ENCODE results near the gene PRKG1. TPM values are rescaled to one million over a fixed set of nuclear protein-coding genes. Genes with fewer than 3 reads are reported as not detected.

PRKG1 gene
- polyA plus RNA-seq, 4 donors: 0.45 to 7.4 (median 1.3) TPM

- H3K4me1 ChIP-seq (ENCODE audit: control insufficient read depth in 3 of 3, insufficient read depth in 2 of 3, low read depth in 1 of 3, low read length in 2 of 3): no peaks in the 10 kb centered on the region
- FAIRE-seq (no peak), DNase-seq (no peak)
- H3K27me3 ChIP-seq (ENCODE audit: control insufficient read depth in 3 of 3, insufficient read depth in 3 of 3, low read length in 3 of 3): no peaks in the 10 kb centered on the region
- WGBS, 3 donors: 81 to 95% (median 91%) methylated on average over 3 of the region's 3 CpGs
- H3K9me3 ChIP-seq (ENCODE audit: control insufficient read depth in 2 of 2, insufficient read depth in 1 of 2, low read depth in 1 of 2, low read length in 1 of 2): no peaks in the 10 kb centered on the region
- H3K36me3 ChIP-seq (ENCODE audit: control insufficient read depth in 3 of 3, insufficient read depth in 2 of 3, low read depth in 1 of 3, low read length in 3 of 3): no peaks in the 10 kb centered on the region
- no peak overlapping the region for H3K4me3 ChIP-seq (ENCODE audit: low read depth in 1 of 3, low read length in 3 of 3)
- no peak overlapping the region for H3K27ac ChIP-seq (ENCODE audit: low read depth in 1 of 3, low read length in 2 of 3)
Measured at GRCh38 chr10:51095444-51095843, 21.2 kb downstream of the PRKG1 start.

- Histone ChIP-seq H3K4me1 (ENCODE audit: control insufficient read depth in 3 of 3, insufficient read depth in 2 of 3, low read depth in 1 of 3, low read length in 2 of 3) (no peaks in the 10 kb centered on the region), H3K4me3 (ENCODE audit: low read depth in 1 of 3, low read length in 3 of 3) (no peak overlapping the region), H3K36me3 (ENCODE audit: control insufficient read depth in 3 of 3, insufficient read depth in 2 of 3, low read depth in 1 of 3, low read length in 3 of 3) (no peaks in the 10 kb centered on the region), H3K27me3 (ENCODE audit: control insufficient read depth in 3 of 3, insufficient read depth in 3 of 3, low read length in 3 of 3) (no peaks in the 10 kb centered on the region), H3K27ac (ENCODE audit: low read depth in 1 of 3, low read length in 2 of 3) (no peak overlapping the region), H3K9me3 (ENCODE audit: control insufficient read depth in 2 of 2, insufficient read depth in 1 of 2, low read depth in 1 of 2, low read length in 1 of 2) (no peaks in the 10 kb centered on the region)
- FAIRE-seq: no peak
- WGBS, 3 donors: 84 to 88% (median 86%) methylated on average over 4 of the region's 4 CpGs
- DNase-seq: no peak
Measured at GRCh38 chr10:51097546-51097945, 23.3 kb downstream of the PRKG1 start.

DNA sequence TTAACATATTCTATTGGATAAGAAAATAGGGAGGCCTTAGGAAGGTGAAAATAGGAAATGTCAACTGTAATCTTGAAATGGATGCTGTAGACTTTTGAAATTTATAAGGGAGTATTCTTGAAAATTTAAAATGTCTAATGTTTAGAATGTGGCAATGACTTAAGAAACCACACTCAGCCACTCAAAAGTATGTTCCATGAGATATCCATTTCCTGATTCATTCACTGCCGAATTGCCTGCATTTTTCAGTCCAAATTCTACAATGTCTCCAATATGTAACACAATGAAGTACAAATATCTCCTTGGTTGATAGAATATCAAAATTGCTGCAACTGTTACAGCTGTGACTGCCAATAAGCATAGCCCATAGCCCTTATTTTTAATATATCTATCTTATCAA is 25.9 kb downstream of the PRKG1 start:
- no peak overlapping the region for H3K4me3 ChIP-seq (ENCODE audit: low read depth in 1 of 3, low read length in 3 of 3)
- no peaks in the 10 kb centered on the region for H3K27me3 ChIP-seq (ENCODE audit: control insufficient read depth in 3 of 3, insufficient read depth in 3 of 3, low read length in 3 of 3)
- no peaks in the 10 kb centered on the region for H3K9me3 ChIP-seq (ENCODE audit: control insufficient read depth in 2 of 2, insufficient read depth in 1 of 2, low read depth in 1 of 2, low read length in 1 of 2)
- WGBS, 3 donors: 76 to 90% (median 84%) methylated on average over 1 of the region's 1 CpG
- H3K27ac ChIP-seq (ENCODE audit: low read depth in 1 of 3, low read length in 2 of 3): no peak overlapping the region
- no peak for FAIRE-seq
- no peak for DNase-seq
- H3K4me1 ChIP-seq (ENCODE audit: control insufficient read depth in 3 of 3, insufficient read depth in 2 of 3, low read depth in 1 of 3, low read length in 2 of 3): no peaks in the 10 kb centered on the region
- H3K36me3 ChIP-seq (ENCODE audit: control insufficient read depth in 3 of 3, insufficient read depth in 2 of 3, low read depth in 1 of 3, low read length in 3 of 3): no peaks in the 10 kb centered on the region

- Histone ChIP-seq H3K27me3 (ENCODE audit: control insufficient read depth in 3 of 3, insufficient read depth in 3 of 3, low read length in 3 of 3) (no peaks in the 10 kb centered on the region), H3K9me3 (ENCODE audit: control insufficient read depth in 2 of 2, insufficient read depth in 1 of 2, low read depth in 1 of 2, low read length in 1 of 2) (no peaks in the 10 kb centered on the region), H3K4me3 (ENCODE audit: low read depth in 1 of 3, low read length in 3 of 3) (no peak overlapping the region), H3K27ac (ENCODE audit: low read depth in 1 of 3, low read length in 2 of 3) (no peak overlapping the region), H3K4me1 (ENCODE audit: control insufficient read depth in 3 of 3, insufficient read depth in 2 of 3, low read depth in 1 of 3, low read length in 2 of 3) (no peaks in the 10 kb centered on the region), H3K36me3 (ENCODE audit: control insufficient read depth in 3 of 3, insufficient read depth in 2 of 3, low read depth in 1 of 3, low read length in 3 of 3) (no peaks in the 10 kb centered on the region)
- 80 to 85% (median 83%) methylated on average over 3 of the region's 3 CpGs for WGBS, 3 donors
- DNase-seq (no peak), FAIRE-seq (no peak)
Measured at GRCh38 chr10:51103554-51104217, 29.4 kb downstream of the PRKG1 start.

- 61 to 87% (median 69%) methylated on average over 5 of the region's 5 CpGs for WGBS, 3 donors
- no peak for FAIRE-seq
Measured at GRCh38 chr10:51106311-51106945, 32.1 kb downstream of the PRKG1 start.

GRCh38 chr10:51108406-51108805 is 34.1 kb downstream of the PRKG1 start:
- no peaks in the 10 kb centered on the region for H3K27me3 ChIP-seq (ENCODE audit: control insufficient read depth in 3 of 3, insufficient read depth in 3 of 3, low read length in 3 of 3)
- H3K36me3 ChIP-seq (ENCODE audit: control insufficient read depth in 3 of 3, insufficient read depth in 2 of 3, low read depth in 1 of 3, low read length in 3 of 3): no peaks in the 10 kb centered on the region
- FAIRE-seq (no peak), DNase-seq (no peak)
- H3K27ac ChIP-seq (ENCODE audit: low read depth in 1 of 3, low read length in 2 of 3): no peak overlapping the region
- H3K4me3 ChIP-seq (ENCODE audit: low read depth in 1 of 3, low read length in 3 of 3): no peak overlapping the region
- 90 to 100% (median 91%) methylated on average over 1 of the region's 1 CpG for WGBS, 3 donors
- no peaks in the 10 kb centered on the region for H3K4me1 ChIP-seq (ENCODE audit: control insufficient read depth in 3 of 3, insufficient read depth in 2 of 3, low read depth in 1 of 3, low read length in 2 of 3)
- H3K9me3 ChIP-seq (ENCODE audit: control insufficient read depth in 2 of 2, insufficient read depth in 1 of 2, low read depth in 1 of 2, low read length in 1 of 2): no peaks in the 10 kb centered on the region

More at GRCh38 chr10:51106311-51106945, 32.1 kb downstream of the PRKG1 start:
- Histone ChIP-seq H3K9me3 (ENCODE audit: control insufficient read depth in 2 of 2, insufficient read depth in 1 of 2, low read depth in 1 of 2, low read length in 1 of 2) (no peaks in the 10 kb centered on the region), H3K27ac (ENCODE audit: low read depth in 1 of 3, low read length in 2 of 3) (no peak overlapping the region), H3K36me3 (ENCODE audit: control insufficient read depth in 3 of 3, insufficient read depth in 2 of 3, low read depth in 1 of 3, low read length in 3 of 3) (no peaks in the 10 kb centered on the region), H3K27me3 (ENCODE audit: control insufficient read depth in 3 of 3, insufficient read depth in 3 of 3, low read length in 3 of 3) (no peaks in the 10 kb centered on the region), H3K4me3 (ENCODE audit: low read depth in 1 of 3, low read length in 3 of 3) (no peak overlapping the region), H3K4me1 (ENCODE audit: control insufficient read depth in 3 of 3, insufficient read depth in 2 of 3, low read depth in 1 of 3, low read length in 2 of 3) (no peaks in the 10 kb centered on the region)
- DNase-seq: no peak

DNA sequence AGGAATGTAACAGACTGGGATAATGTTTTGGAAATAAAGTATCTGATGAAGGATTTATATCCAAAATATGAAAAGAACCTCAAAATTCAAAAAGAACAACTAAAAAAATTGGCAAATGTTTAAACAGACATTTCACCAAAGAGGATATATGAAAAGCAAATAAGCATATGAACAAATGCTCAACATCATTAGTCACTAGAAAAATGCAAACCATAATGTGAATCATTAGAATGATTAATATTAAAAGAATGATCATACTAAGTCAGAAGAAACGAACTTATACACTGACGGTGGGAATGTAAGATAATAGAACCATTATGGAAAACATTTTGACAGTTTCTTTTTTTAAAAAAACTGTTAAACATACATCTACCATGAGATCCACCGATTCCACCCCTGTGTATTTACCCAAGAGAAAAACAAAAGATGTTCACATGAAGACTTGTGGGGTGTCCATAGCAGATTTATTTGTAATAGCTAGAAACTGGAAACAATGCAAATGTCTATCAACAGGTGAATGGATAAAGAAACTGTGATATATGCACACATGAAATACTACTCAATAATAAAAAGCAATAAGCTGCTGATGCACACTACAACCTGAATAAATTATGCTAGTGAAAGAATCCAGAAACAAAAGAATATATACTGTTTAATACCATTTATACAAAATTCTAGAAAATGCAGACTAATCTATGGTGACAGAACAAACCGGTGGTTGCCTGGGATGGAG is 35.7 kb downstream of the PRKG1 start:
- H3K36me3 ChIP-seq (ENCODE audit: control insufficient read depth in 3 of 3, insufficient read depth in 2 of 3, low read depth in 1 of 3, low read length in 3 of 3): no peaks in the 10 kb centered on the region
- no peak overlapping the region for H3K4me3 ChIP-seq (ENCODE audit: low read depth in 1 of 3, low read length in 3 of 3)
- DNase-seq (no peak), FAIRE-seq (no peak)
- no peaks in the 10 kb centered on the region for H3K27me3 ChIP-seq (ENCODE audit: control insufficient read depth in 3 of 3, insufficient read depth in 3 of 3, low read length in 3 of 3)
- WGBS, 3 donors: 67 to 75% (median 69%) methylated on average over 4 of the region's 4 CpGs
- no peaks in the 10 kb centered on the region for H3K4me1 ChIP-seq (ENCODE audit: control insufficient read depth in 3 of 3, insufficient read depth in 2 of 3, low read depth in 1 of 3, low read length in 2 of 3)
- H3K27ac ChIP-seq (ENCODE audit: low read depth in 1 of 3, low read length in 2 of 3): no peak overlapping the region
- H3K9me3 ChIP-seq (ENCODE audit: control insufficient read depth in 2 of 2, insufficient read depth in 1 of 2, low read depth in 1 of 2, low read length in 1 of 2): no peaks in the 10 kb centered on the region

- no peak overlapping the region for H3K4me3 ChIP-seq (ENCODE audit: low read depth in 1 of 3, low read length in 3 of 3)
- DNase-seq: no peak
- 90 to 98% (median 93%) methylated on average over 4 of the region's 4 CpGs for WGBS, 3 donors
- no peaks in the 10 kb centered on the region for H3K4me1 ChIP-seq (ENCODE audit: control insufficient read depth in 3 of 3, insufficient read depth in 2 of 3, low read depth in 1 of 3, low read length in 2 of 3)
- no peaks in the 10 kb centered on the region for H3K27me3 ChIP-seq (ENCODE audit: control insufficient read depth in 3 of 3, insufficient read depth in 3 of 3, low read length in 3 of 3)
- H3K9me3 ChIP-seq (ENCODE audit: control insufficient read depth in 2 of 2, insufficient read depth in 1 of 2, low read depth in 1 of 2, low read length in 1 of 2): no peaks in the 10 kb centered on the region
- FAIRE-seq: no peak
- no peak overlapping the region for H3K27ac ChIP-seq (ENCODE audit: low read depth in 1 of 3, low read length in 2 of 3)
- no peaks in the 10 kb centered on the region for H3K36me3 ChIP-seq (ENCODE audit: control insufficient read depth in 3 of 3, insufficient read depth in 2 of 3, low read depth in 1 of 3, low read length in 3 of 3)
Measured at GRCh38 chr10:51112013-51112412, 37.7 kb downstream of the PRKG1 start.
